Non-pigmented ciliary epithelial cell (primary cell): ENCODE data around the gene PITPNC1.

Experiments used
- DNase-seq: peaks from one replicate; pipeline ENCODE4 v3.0.0-alpha.2; 2010; ENCODE audit warnings: low read depth

The PITPNC1 gene

GRCh38 chr17:67434061-67434525 lies 57.0 kb downstream of the PITPNC1 start:
- DNase-seq: no peak

DNA sequence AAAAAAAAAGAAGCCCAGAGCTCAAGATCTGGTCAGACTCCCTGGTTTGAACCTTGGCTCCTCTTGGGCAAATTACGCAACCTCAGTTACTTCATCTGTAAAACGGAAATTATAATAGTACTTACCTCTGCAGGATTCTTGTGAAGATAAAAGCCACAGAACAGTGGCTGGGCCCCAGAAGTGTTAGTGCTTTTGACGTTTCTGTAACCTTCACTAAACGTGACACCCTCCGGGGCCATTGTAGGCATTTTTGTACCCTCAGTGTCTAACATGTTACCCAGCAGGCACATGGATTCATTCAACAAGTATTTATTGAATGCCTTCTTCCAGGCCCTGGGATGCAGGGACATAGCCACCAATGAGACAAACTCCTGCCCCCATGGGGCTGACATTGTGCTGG lies 58.0 kb downstream of the PITPNC1 start:
- DNase-seq: no peak

DNA sequence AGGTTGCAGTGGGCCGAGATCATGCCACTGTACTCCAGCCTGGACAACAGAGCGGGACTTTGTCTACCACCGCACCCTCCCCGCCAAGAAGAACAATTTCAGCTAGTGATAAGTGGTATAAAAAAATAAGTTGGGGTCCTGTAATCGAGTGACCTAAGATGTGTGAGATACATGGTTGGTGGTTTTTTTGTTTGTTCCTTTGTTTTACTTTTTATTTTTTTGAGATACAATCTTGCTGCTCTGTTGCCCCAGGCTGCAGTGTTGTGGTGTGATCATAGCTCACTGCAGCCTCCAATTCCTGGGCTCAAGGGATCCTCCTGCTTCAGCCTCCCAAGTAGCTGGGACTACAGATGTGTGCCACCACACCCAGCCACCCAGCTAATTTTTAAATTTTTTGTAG lies 58.7 kb downstream of the PITPNC1 start:
- DNase-seq: no peak

DNA sequence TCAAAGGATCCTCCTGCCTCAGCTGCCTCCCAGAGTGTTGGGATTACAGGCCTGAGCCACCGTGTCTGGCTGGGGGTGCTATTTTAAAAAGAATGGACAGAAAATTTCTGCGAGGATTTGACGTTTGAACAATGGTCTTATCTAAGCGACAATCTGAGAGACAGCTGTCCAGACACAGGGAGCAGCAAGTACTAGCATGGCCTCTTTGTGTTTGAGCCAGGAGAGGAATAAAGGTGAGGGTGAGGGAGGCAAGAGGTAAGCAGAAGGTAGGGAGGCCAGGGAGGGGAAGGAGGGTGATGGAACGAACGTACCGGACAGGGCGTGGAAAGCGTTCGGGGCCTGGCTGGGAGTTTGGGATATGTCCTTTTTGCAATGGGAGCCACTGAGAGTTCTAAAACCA lies 59.2 kb downstream of the PITPNC1 start:
- no peak for DNase-seq

DNA sequence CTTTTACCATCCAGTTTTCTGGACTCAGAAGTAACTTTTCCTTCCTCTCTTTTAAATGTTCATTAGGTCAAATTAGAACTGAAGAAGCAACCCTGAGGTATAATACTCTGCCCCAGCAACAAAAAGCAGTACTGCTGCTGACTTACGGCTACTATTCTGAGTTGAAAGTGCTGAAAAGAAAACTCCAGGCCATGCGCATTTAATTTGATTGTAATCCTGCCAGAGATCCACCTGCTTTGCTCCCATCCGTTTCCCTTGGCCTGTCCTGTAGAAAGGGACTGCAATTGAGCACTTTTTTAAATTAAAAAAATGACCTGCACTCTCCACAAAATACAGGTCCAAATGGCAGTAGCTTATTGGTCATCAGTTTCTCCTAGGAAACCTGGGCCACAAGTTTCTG lies 61.6 kb downstream of the PITPNC1 start:
- DNase-seq: no peak

DNA sequence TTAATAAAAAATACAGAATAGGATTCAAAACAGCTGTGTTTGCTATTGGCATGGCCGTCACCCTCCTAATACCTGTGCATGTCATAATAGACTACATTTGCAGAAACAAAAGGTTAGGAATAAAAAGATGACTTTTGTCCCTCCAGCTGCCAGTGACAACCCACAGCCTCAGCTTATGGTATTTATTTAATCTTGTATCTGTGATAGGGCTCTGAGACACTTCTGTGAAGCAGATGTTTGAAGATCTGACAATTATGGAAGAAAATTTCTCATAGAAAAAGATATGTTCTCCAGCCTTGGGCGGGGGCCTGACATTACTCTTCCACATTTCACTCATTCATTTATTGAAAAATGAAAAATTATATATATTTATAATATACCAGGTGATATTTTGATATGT lies 62.2 kb downstream of the PITPNC1 start:
- DNase-seq: no peak

- no peak for DNase-seq
Measured at GRCh38 chr17:67440277-67441051, 63.4 kb downstream of the PITPNC1 start.

DNA sequence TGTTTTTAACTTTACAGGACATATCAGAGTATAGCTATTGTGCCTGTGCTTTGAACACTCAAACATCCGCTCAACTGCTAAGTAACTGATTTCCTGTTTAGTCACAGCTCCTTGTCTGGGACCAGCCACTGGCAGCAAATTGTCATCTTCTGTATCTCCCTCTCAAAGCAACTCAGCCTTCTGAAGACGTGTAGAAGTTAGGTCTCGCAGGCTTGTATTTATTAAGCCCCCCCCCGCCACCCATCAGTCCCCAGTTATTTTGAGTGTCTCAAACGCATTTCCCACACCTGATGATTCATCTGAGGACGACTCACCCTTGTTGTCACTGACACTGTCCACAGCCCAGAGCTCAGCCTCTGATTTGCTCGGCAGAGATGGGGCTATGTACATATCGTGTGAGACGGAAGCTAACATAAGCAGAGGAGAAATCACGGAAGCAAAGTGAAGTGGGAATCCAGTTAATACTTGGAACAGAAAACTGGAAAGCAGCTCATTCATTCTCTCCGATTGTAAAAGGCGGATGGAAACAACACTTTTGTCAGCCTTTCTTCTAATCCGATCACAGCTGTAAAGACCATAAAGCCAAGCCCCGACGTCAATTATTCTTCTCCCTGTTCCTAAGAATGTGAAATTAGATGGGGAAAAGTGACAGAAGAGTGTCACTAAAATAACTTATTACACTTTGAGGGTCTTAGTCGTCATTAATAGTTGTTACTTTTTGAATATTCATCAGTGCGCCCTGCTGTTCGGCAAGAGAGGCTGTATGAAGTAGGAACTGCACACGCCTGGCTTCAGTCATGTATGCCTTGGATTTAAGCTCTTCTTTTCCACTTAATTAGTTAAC lies 64.2 kb downstream of the PITPNC1 start:
- DNase-seq: peak; percentile 32

GRCh38 chr17:67441896-67442219 lies 64.8 kb downstream of the PITPNC1 start:
- no peak for DNase-seq

DNA sequence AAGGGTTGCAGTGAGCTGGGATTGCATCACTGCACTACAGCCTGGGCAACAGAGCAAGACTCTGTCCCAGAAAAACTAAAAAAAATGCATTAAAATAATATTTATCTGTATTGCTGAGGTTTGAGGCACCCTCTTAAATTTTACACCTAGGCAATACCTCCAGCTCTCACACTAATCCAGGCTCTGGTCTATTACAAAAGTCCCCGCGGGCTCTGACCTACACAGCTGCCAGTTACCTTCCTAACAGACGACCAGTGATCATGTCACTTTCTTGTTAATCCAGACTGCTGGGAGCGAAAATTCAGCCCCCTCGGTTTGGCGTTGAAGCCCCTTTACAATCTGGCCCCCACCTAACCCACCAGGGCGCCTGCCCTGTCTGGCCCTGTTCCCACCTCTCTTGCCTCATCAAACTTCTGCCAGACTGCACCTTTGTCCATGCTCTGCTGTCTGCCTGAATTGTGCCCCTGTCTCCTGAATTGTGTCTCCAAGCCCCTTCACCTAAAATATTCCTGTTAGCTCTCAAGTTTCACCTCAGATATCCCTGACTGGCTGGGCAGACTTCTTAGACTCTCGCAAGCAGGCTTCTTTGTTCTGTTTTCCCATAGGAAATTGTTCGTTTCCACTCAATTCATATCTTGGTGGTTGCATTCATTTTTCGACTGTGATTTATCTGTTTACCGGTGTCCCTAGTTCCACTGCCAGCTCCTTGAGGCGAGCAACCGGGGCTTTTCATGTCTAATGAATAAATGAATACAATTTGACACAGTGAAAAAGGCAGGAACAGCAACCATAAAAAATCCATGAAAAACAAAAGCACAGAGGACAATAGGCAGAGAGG lies 65.9 kb downstream of the PITPNC1 start:
- DNase-seq: no peak

- no peak for DNase-seq
Measured at GRCh38 chr17:67443931-67444595, 67.0 kb downstream of the PITPNC1 start.

- no peak for DNase-seq
Measured at GRCh38 chr17:67448449-67448848, 71.4 kb downstream of the PITPNC1 start.

- no peak for DNase-seq
Measured at GRCh38 chr17:67449065-67449464, 72.0 kb downstream of the PITPNC1 start.

- no peak for DNase-seq
Measured at GRCh38 chr17:67449845-67450755, 73.0 kb downstream of the PITPNC1 start.

DNA sequence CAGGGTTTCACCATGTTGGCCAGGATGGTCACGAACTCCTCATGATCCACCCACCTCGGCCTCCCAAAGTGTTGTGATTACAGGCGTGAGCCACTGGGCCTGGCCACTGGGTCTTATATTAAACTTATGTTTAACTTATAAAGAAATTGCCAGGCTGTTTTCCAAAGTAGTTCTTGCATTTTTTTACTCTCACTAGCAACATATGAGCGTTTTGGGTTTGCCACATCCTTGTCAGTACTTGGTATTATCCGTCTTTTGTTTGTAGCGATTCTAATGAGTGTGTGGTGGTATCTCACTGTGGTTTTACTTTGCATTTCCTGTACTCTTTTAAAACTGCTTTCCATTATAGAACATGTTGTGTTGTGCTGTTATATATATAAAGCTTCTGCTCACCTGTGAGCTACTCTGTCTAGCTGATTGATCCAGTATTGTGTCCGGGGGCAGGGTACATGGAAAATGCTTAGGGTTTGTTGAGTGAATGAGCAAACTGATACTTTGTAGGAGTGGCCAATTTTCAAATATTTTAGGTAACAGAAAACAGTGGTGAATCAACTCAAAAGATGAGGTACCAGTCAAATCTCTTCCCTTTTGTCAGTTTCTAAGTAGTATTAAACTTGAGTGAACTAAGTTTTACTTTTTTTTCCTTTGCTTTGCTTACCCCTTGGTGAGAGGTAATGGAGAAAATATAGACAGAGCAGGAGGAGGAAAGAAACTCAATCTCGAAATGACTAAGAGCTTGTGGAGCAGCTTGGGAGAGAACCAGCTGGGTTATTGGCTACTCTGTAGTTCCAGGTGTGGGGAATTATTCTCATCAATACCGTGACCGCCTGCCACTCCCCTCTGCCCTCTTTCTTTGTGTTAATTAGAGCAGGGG lies 75.8 kb downstream of the PITPNC1 start:
- DNase-seq: no peak

DNA sequence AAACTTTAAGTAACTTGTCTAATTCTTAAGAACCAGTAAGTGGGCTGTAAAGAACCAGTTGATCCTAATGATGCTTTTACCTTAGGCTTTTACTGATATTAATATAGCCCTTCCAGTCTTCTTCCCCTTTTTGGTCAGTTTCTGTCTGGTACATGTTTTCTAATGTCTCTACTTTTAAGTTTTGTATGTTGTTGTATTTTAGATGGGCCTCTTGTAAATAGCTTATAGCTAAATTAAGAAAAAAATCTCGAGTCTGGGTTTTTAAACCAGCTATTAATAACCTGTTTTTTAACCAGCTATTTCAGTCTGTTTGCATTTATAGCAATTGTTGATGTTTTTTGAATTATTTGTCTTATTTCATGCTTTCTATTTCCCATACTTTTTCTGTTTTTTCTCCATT lies 79.0 kb downstream of the PITPNC1 start:
- DNase-seq: no peak

GRCh38 chr17:67456889-67457288 lies 79.8 kb downstream of the PITPNC1 start:
- DNase-seq: no peak

DNA sequence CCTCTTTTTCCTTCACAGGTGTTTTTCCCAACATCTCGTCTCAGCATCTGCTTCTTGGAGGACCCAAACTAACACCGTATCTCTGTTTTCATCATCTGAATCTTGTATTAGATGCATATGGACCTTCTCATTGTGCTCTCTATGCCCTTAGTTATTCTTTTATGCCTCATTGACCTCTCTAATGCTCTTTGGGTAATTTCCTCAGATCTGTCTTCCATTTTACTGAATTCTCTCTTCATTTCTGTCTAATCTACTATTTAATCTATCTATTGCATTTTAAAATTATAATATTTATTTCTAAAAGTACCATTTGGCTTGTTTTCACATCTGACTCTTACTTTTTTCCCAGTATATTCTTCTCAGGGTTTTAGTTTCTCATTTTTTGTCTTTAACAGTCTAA lies 81.1 kb downstream of the PITPNC1 start:
- no peak for DNase-seq

DNA sequence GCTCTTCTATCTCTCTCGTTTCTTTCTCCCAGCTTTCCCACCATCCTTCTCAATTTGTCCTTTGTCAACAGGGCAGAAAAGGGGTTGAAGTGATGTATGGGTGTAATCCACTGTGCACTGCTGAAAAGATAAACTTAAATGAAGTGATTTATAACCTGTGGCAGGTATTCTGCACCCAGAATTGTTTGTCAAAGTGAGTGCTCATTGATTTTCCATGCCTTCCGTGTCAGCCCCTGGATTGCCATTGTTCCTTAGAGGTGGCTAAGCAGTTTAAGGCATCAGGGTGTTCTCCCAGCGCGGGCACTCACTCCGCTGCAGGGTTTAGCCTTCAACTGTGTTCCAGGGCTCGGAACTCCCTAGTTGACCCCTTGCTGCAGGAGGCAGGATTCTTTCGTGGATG lies 82.9 kb downstream of the PITPNC1 start:
- DNase-seq: no peak

- DNase-seq: no peak
Measured at GRCh38 chr17:67461228-67461780, 84.2 kb downstream of the PITPNC1 start.
